ENCODE results near the gene PRKCA. TPM values are rescaled to one million over a fixed set of nuclear protein-coding genes. Genes with fewer than 3 reads are reported as not detected.
"Not testable (repeated sequence)": the region's sequence is repeated elsewhere in the genome, so short reads cannot be mapped to it uniquely, and the experiment has no call there.

Gene PRKCA
- total RNA-seq, 3 donors from 2014 or later: 5.1 to 10.5 (median 6.6) TPM

GRCh38 chr17:66287911-66288310, 14.5 kb upstream of the PRKCA start:
- TF ChIP-seq POLR2AphosphoS5 (IDR thresholded peaks at IDR 0.05) (no peak), CTCF (IDR thresholded peaks at IDR 0.05) (no peak), POLR2A (IDR thresholded peaks at IDR 0.05) (no peak)
- Histone ChIP-seq H3K4me3 (no peak overlapping the region), H3K36me3 (no peaks in the 10 kb centered on the region), H3K9me3 (no peaks in the 10 kb centered on the region), H3K27ac (no peak overlapping the region), H3K27me3 (no peaks in the 10 kb centered on the region), H3K4me1 (no peaks in the 10 kb centered on the region)
- intact Hi-C loops (cut with DNase I; ENCODE audit: low total_unique reads): no loop called here
- DNase-seq (ENCODE audit: low spot score in 2 of 2): no peak

GRCh38 chr17:66290101-66290722, 12.2 kb upstream of the PRKCA start:
- no peak for TF ChIP-seq POLR2AphosphoS5 (IDR thresholded peaks at IDR 0.05)
- TF ChIP-seq CTCF (IDR thresholded peaks at IDR 0.05): no peak
- TF ChIP-seq POLR2A (IDR thresholded peaks at IDR 0.05): no peak
- Histone ChIP-seq H3K27ac (no peak overlapping the region), H3K4me1 (no peaks in the 10 kb centered on the region), H3K4me3 (no peak overlapping the region), H3K9me3 (no peaks in the 10 kb centered on the region), H3K36me3 (no peaks in the 10 kb centered on the region), H3K27me3 (no peaks in the 10 kb centered on the region)
- DNase-seq (ENCODE audit: low spot score in 2 of 2): no peak
- intact Hi-C loops (cut with DNase I; ENCODE audit: low total_unique reads): no loop called here

DNA sequence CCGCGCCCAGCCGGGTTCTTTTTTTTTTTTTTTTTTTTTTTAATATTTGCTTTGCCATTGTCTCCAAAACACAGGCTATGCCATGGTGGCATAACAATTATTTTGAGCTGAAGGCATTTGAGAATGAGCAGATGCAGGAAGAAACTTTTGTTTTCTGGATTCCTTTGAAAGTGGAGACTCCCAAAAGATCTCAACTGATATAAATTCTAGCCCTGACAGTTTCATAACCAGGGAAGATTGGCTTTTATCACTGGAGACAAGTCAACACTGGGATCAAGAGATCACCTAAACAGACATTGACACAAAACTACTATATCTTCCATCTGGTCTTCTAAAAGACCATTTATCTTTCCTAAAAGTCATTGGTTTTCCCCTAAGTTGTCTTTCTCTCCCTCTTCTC, 10.1 kb upstream of the PRKCA start:
- no peak overlapping the region for H3K4me3 ChIP-seq
- H3K4me1 ChIP-seq: no peaks in the 10 kb centered on the region
- DNase-seq (ENCODE audit: low spot score in 2 of 2): no peak
- H3K9me3 ChIP-seq: no peaks in the 10 kb centered on the region
- H3K36me3 ChIP-seq: no peaks in the 10 kb centered on the region
- no peak for TF ChIP-seq POLR2A (IDR thresholded peaks at IDR 0.05)
- TF ChIP-seq POLR2AphosphoS5 (IDR thresholded peaks at IDR 0.05): no peak
- no peak for TF ChIP-seq CTCF (IDR thresholded peaks at IDR 0.05)
- H3K27ac ChIP-seq: no peak overlapping the region
- no peaks in the 10 kb centered on the region for H3K27me3 ChIP-seq
- intact Hi-C loops (cut with DNase I; ENCODE audit: low total_unique reads): no loop called here

DNA sequence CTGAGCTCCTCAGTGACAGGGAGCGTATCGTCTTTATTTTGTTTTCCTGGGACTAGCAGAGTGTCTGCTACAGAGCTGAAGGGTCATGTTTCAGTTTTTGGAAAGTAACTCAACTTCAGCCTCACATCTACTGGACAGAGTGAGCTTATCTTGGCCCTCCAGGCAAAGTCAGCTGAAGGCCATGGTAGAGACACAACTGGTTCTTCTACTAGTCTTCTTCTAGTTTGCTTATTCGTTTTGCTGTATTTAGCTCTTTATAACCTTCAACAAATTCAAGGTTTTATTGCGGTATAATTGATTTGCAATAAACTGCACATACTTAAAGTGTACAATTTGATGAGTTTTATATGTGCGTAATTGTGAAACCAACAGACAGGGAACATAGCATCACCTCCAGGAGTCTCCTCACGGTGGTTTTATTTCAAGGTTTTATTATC, 6.1 kb upstream of the PRKCA start:
- Histone ChIP-seq H3K9me3 (no peaks in the 10 kb centered on the region), H3K4me3 (no peak overlapping the region), H3K36me3 (no peaks in the 10 kb centered on the region), H3K27me3 (no peaks in the 10 kb centered on the region), H3K4me1 (no peaks in the 10 kb centered on the region), H3K27ac (no peak overlapping the region)
- DNase-seq (ENCODE audit: low spot score in 2 of 2): no peak
- intact Hi-C loops (cut with DNase I; ENCODE audit: low total_unique reads): no loop called here
- TF ChIP-seq POLR2AphosphoS5 (IDR thresholded peaks at IDR 0.05) (no peak), POLR2A (IDR thresholded peaks at IDR 0.05) (no peak), CTCF (IDR thresholded peaks at IDR 0.05) (no peak)

DNA sequence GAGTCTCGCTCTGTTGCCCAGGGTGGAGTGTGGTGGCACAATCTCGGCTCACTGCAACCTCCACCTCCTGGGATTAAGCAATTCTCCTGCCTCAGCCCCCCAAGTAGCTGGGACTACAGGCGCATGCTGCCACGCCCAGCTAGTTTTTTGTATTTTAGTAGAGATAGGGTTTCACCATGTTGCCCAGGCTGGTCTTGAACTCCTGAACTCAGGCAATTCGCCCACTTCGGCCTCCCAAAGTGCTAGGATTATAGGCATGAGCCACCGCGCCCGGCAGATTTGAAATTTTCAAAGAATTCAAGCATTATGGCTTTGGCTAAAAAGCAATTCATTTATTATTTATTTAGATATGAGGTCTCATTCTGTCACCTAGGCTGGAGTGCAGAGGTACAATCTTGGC, 5.0 kb upstream of the PRKCA start:
- H3K27ac ChIP-seq; DNase-seq (ENCODE audit: low spot score in 2 of 2); H3K4me3 ChIP-seq; intact Hi-C loops (cut with DNase I; ENCODE audit: low total_unique reads); H3K27me3 ChIP-seq; H3K36me3 ChIP-seq; H3K4me1 ChIP-seq; H3K9me3 ChIP-seq: not testable (repeated sequence)

DNA sequence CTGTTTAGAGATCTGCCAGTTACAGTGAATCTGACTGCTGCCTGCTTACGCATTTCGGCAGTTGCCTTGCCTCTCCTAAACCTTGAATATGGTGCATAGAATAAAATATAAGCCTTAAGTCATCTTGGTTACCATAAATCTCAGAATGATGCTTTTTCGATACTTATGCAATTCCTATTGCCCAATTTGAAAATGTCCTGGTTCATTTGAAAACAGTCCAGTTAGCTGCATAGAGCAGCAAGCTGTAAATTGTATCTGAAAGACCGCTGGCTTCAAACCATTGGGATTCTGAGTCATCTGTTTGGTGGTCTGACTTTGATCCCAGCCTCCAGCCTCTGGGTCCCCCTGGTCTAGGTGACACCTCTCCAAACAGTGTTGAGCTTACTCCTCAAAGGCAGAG, 2.7 kb upstream of the PRKCA start:
- TF ChIP-seq POLR2AphosphoS5 (IDR thresholded peaks at IDR 0.05) (no peak), POLR2A (IDR thresholded peaks at IDR 0.05) (no peak), CTCF (IDR thresholded peaks at IDR 0.05) (no peak)
- Histone ChIP-seq H3K9me3 (no peaks in the 10 kb centered on the region), H3K27ac (no peak overlapping the region), H3K36me3 (no peaks in the 10 kb centered on the region), H3K4me1 (no peaks in the 10 kb centered on the region), H3K4me3 (no peak overlapping the region), H3K27me3 (no peaks in the 10 kb centered on the region)
- DNase-seq (ENCODE audit: low spot score in 2 of 2): no peak
- intact Hi-C loops (cut with DNase I; ENCODE audit: low total_unique reads): no loop called here
